Epidermal melanocyte (primary cell): ENCODE results near the gene TMEM37.

Experiments used
- DNase-seq: peaks from one replicate; pipeline ENCODE4 v3.0.0; 2011; ENCODE audit warnings: low spot score; ENCODE audit not compliant: insufficient read length

Gene TMEM37

GRCh38 chr2:119432851-119433522, 1.3 kb downstream of the TMEM37 start:
- no peak for DNase-seq

GRCh38 chr2:119433636-119434327, 2.1 kb downstream of the TMEM37 start:
- no peak for DNase-seq

GRCh38 chr2:119434664-119435063, 3.0 kb downstream of the TMEM37 start:
- no peak for DNase-seq

GRCh38 chr2:119435081-119435952, 3.7 kb downstream of the TMEM37 start:
- DNase-seq = no peak

- no peak for DNase-seq
These were observed 4.3 kb downstream of the TMEM37 start for GRCh38 chr2:119435953-119436297.

GRCh38 chr2:119436993-119437772, 5.5 kb downstream of the TMEM37 start:
- no peak for DNase-seq

- no peak for DNase-seq
These were observed 6.5 kb downstream of the TMEM37 start for GRCh38 chr2:119438128-119438656.

GRCh38 chr2:119438726-119439284, 7.2 kb downstream of the TMEM37 start:
- no peak for DNase-seq

GRCh38 chr2:119439574-119440500, 8.2 kb downstream of the TMEM37 start:
- DNase-seq = peak; percentile 3

GRCh38 chr2:119440501-119440870, 8.8 kb downstream of the TMEM37 start:
- peak; percentile 14 for DNase-seq

GRCh38 chr2:119440873-119441272, 9.2 kb downstream of the TMEM37 start:
- peak; percentile 8 for DNase-seq

- peak; percentile 12 for DNase-seq
These were observed 9.9 kb downstream of the TMEM37 start for GRCh38 chr2:119441376-119442225.

- DNase-seq = no peak
These were observed 10.6 kb downstream of the TMEM37 start for GRCh38 chr2:119442226-119442619.

- peak; percentile 2 for DNase-seq
These were observed 11.2 kb downstream of the TMEM37 start for GRCh38 chr2:119442850-119443249.

- DNase-seq = peak; percentile 4
These were observed 14.4 kb downstream of the TMEM37 start for GRCh38 chr2:119446037-119446436.

GRCh38 chr2:119448427-119449141, 16.9 kb downstream of the TMEM37 start:
- peak; percentile 3 for DNase-seq

GRCh38 chr2:119449521-119449920, 17.9 kb downstream of the TMEM37 start:
- no peak for DNase-seq
